ENCODE results near the gene C19orf38.

GRCh38 chr19:10805758-10806247, 42.4 kb upstream of the C19orf38 start:
- TF ChIP-seq SMC3 (conservative IDR thresholded peaks at IDR 0.05; ENCODE audit: poor library complexity) (no peak), EP300 (conservative IDR thresholded peaks at IDR 0.05; ENCODE audit: poor library complexity, severe bottlenecking) (no peak)

Data from neural cell (in vitro differentiated cells).